ENCODE results near the gene MAPK13.

Gene MAPK13

DNA sequence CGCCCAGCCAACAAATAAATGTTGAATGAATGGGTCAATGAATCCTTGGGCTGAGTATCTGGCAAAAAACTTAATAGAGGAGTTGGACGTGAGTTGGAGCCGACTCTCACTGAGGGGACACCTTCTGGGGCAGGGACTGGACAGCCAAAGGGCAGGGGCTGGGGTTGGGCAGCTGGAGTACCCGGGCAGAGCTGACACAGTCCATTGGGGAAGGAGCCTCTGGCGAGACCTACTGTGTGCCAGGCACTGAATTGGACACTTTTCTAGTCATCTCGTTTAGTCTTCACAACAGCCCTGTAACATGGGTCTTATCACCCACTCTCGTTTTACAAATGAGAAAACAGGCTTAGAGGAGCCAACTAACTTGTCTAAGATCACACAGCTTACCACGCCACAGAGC is 4.7 kb upstream of the MAPK13 start:
- TF ChIP-seq ZNF70 (CRISPR knock-in tag; IDR thresholded peaks at IDR 0.05) (no peak), ZNF565 (CRISPR knock-in tag; conservative IDR thresholded peaks at IDR 0.05; ENCODE audit: low read depth) (no peak), PPARA (CRISPR knock-in tag; IDR thresholded peaks at IDR 0.05; ENCODE audit: borderline replicate concordance) (no peak), OSR1 (CRISPR knock-in tag; IDR thresholded peaks at IDR 0.05) (no peak)

DNA sequence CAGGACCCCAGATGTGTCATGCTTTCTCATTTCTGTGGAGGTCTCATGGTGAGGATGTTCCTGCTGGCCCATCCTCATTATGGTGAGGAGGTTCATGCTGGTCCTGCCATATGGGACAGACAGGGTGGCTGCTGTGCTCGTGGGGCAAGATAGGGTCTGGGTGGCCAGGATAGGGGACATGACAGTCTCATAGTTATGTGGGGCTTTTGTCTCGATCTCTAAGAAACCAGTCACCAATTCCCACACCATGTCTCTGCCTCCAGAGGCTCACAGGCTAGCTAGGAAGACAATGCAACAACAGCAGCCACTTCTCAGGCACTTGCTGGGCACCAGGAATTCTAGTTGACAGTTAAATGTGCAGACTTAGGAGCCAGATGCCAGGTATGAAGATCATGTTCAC is 4.2 kb upstream of the MAPK13 start:
- ATAC-seq: no peak
- TF ChIP-seq ZFP30 (CRISPR knock-in tag; IDR thresholded peaks at IDR 0.05) (no peak), RARB (CRISPR knock-in tag; IDR thresholded peaks at IDR 0.05) (no peak), ZNF8 (CRISPR knock-in tag; IDR thresholded peaks at IDR 0.05) (no peak), TCF4 (CRISPR knock-in tag; IDR thresholded peaks at IDR 0.05; ENCODE audit: borderline replicate concordance) (no peak), ZNF565 (CRISPR knock-in tag; conservative IDR thresholded peaks at IDR 0.05; ENCODE audit: low read depth) (no peak)
- TF ChIP-seq, protein P1, sequence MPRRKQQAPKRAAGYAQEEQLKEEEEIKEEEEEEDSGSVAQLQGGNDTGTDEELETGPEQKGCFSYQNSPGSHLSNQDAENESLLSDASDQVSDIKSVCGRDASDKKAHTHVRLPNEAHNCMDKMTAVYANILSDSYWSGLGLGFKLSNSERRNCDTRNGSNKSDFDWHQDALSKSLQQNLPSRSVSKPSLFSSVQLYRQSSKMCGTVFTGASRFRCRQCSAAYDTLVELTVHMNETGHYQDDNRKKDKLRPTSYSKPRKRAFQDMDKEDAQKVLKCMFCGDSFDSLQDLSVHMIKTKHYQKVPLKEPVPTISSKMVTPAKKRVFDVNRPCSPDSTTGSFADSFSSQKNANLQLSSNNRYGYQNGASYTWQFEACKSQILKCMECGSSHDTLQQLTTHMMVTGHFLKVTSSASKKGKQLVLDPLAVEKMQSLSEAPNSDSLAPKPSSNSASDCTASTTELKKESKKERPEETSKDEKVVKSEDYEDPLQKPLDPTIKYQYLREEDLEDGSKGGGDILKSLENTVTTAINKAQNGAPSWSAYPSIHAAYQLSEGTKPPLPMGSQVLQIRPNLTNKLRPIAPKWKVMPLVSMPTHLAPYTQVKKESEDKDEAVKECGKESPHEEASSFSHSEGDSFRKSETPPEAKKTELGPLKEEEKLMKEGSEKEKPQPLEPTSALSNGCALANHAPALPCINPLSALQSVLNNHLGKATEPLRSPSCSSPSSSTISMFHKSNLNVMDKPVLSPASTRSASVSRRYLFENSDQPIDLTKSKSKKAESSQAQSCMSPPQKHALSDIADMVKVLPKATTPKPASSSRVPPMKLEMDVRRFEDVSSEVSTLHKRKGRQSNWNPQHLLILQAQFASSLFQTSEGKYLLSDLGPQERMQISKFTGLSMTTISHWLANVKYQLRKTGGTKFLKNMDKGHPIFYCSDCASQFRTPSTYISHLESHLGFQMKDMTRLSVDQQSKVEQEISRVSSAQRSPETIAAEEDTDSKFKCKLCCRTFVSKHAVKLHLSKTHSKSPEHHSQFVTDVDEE (CRISPR knock-in tag; IDR thresholded peaks at IDR 0.05): no peak
- TF ChIP-seq, protein P2, sequence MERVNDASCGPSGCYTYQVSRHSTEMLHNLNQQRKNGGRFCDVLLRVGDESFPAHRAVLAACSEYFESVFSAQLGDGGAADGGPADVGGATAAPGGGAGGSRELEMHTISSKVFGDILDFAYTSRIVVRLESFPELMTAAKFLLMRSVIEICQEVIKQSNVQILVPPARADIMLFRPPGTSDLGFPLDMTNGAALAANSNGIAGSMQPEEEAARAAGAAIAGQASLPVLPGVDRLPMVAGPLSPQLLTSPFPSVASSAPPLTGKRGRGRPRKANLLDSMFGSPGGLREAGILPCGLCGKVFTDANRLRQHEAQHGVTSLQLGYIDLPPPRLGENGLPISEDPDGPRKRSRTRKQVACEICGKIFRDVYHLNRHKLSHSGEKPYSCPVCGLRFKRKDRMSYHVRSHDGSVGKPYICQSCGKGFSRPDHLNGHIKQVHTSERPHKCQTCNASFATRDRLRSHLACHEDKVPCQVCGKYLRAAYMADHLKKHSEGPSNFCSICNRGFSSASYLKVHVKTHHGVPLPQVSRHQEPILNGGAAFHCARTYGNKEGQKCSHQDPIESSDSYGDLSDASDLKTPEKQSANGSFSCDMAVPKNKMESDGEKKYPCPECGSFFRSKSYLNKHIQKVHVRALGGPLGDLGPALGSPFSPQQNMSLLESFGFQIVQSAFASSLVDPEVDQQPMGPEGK (CRISPR knock-in tag; IDR thresholded peaks at IDR 0.05; ENCODE audit: borderline replicate concordance): no peak
- TF ChIP-seq, protein P3, sequence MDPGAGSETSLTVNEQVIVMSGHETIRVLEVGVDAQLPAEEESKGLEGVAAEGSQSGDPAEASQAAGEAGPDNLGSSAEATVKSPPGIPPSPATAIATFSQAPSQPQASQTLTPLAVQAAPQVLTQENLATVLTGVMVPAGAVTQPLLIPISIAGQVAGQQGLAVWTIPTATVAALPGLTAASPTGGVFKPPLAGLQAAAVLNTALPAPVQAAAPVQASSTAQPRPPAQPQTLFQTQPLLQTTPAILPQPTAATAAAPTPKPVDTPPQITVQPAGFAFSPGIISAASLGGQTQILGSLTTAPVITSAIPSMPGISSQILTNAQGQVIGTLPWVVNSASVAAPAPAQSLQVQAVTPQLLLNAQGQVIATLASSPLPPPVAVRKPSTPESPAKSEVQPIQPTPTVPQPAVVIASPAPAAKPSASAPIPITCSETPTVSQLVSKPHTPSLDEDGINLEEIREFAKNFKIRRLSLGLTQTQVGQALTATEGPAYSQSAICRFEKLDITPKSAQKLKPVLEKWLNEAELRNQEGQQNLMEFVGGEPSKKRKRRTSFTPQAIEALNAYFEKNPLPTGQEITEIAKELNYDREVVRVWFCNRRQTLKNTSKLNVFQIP (CRISPR knock-in tag; IDR thresholded peaks at IDR 0.05; ENCODE audit: borderline replicate concordance, low read depth): no peak
- TF ChIP-seq, protein P4, sequence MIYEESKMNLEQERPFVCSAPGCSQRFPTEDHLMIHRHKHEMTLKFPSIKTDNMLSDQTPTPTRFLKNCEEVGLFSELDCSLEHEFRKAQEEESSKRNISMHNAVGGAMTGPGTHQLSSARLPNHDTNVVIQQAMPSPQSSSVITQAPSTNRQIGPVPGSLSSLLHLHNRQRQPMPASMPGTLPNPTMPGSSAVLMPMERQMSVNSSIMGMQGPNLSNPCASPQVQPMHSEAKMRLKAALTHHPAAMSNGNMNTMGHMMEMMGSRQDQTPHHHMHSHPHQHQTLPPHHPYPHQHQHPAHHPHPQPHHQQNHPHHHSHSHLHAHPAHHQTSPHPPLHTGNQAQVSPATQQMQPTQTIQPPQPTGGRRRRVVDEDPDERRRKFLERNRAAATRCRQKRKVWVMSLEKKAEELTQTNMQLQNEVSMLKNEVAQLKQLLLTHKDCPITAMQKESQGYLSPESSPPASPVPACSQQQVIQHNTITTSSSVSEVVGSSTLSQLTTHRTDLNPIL (CRISPR knock-in tag; IDR thresholded peaks at IDR 0.05; ENCODE audit: low read depth): no peak

More for the DNA sequence above, 4.7 kb upstream of the MAPK13 start:
- ATAC-seq: no peak

DNA sequence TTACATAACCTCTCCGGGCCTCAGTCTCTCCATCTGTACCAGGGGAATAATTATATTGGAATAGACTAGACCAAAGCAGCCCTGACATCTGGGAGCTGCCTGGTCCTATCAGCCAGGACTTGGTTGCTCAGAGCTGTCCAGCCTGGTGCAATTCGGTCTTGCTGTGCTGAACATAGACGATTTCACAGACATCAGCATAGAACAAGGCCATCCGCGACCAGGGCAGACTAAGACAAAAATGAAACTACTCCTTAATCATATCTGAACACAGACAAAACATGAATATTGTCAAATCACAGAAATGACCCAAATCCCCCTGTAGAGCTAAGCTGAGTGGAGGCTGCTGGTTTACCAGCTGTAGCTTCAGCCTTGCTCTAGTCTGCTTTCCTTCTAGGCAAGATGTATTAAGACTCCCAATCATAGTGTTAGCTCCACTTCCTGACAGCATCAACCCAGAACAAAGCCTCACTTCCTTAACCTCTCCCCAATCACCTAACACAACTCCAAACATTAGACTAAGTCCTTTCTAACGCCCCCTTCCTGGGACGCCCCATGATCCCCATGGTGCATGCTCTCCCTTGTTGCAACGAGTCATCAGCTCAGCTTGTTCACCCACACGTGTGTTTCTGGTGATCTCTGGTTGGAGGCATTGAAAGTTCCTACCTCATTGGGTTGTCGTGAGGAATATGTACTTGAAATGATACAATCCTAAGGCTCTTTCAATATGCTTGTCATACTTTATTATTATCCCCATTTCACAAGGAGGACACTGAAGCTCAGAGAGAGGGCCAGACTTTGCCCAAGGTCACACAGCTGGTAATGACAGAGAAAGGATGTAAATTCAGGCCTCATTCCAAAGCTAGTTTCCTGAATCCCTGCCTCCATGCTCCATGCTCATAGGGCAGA is 3.5 kb upstream of the MAPK13 start:
- ATAC-seq: no peak
- TF ChIP-seq, protein P1 (CRISPR knock-in tag; IDR thresholded peaks at IDR 0.05): no peak
- TF ChIP-seq ZNF565 (CRISPR knock-in tag; conservative IDR thresholded peaks at IDR 0.05; ENCODE audit: low read depth) (no peak), TCF4 (CRISPR knock-in tag; IDR thresholded peaks at IDR 0.05; ENCODE audit: borderline replicate concordance) (no peak), OSR1 (CRISPR knock-in tag; IDR thresholded peaks at IDR 0.05) (no peak), ISL1 (CRISPR knock-in tag; IDR thresholded peaks at IDR 0.05) (no peak), SNAI2 (CRISPR knock-in tag; IDR thresholded peaks at IDR 0.05) (no peak), ARNTL (CRISPR knock-in tag; IDR thresholded peaks at IDR 0.05; ENCODE audit: borderline replicate concordance, low read depth) (no peak), ZFP3 (CRISPR knock-in tag; IDR thresholded peaks at IDR 0.05) (no peak), ZC3H10 (CRISPR knock-in tag; IDR thresholded peaks at IDR 0.05) (no peak), GLIS3 (CRISPR knock-in tag; IDR thresholded peaks at IDR 0.05) (no peak), RARB (CRISPR knock-in tag; IDR thresholded peaks at IDR 0.05) (no peak), ESRRG (CRISPR knock-in tag; IDR thresholded peaks at IDR 0.05) (no peak), CSDC2 (CRISPR knock-in tag; IDR thresholded peaks at IDR 0.05) (no peak), ZNF8 (CRISPR knock-in tag; IDR thresholded peaks at IDR 0.05) (no peak)
- TF ChIP-seq, protein P2 (CRISPR knock-in tag; IDR thresholded peaks at IDR 0.05; ENCODE audit: borderline replicate concordance): no peak

Measured in SK-N-SH treated with all-trans-retinoic acid at 6 μM for 48 hours (cell line).